ENCODE data around the gene UCP2.
"Not testable (repeated sequence)": the region's sequence is repeated elsewhere in the genome, so short reads cannot be mapped to it uniquely, and the experiment has no call there.

The UCP2 gene

DNA sequence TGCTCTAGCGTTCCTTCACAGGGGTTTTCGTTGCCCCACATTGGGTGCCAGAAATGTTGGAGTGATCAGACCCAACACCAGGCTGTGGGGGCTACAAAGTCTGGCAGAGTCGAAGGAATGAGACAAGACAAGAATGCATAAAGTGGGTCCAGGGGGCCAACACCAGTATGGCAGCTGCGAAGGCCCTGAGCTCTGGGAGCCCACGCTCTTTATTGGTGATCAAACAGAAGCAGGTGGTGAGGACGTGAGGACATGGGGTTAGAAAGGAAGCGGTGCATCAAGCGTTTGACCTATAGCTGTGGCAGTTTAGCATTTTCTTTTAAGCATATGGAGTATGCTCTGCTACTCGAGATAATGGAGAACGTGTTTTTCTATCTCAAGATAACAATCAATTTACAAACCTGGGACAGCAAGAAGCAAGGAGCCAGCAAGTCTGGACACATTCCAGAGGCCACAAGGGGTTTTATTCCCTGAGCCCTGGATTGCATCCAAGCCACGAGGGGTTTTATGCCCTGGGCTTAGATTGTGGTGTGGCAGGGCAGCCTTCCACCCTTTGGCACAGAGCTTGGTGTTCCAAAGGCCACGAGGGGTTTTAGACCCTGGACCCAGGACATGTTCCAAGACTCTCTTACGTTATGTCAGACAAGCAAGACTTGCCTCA lies 35.7 kb downstream of the UCP2 start:
- no peak for DNase-seq (ENCODE audit: low read depth in 2 of 2)

- no peak for DNase-seq (ENCODE audit: low read depth in 2 of 2)
These were observed 37.2 kb downstream of the UCP2 start for GRCh38 chr11:73945396-73945795.

GRCh38 chr11:73944901-73945300 lies 37.7 kb downstream of the UCP2 start:
- no peak for DNase-seq (ENCODE audit: low read depth in 2 of 2)

DNA sequence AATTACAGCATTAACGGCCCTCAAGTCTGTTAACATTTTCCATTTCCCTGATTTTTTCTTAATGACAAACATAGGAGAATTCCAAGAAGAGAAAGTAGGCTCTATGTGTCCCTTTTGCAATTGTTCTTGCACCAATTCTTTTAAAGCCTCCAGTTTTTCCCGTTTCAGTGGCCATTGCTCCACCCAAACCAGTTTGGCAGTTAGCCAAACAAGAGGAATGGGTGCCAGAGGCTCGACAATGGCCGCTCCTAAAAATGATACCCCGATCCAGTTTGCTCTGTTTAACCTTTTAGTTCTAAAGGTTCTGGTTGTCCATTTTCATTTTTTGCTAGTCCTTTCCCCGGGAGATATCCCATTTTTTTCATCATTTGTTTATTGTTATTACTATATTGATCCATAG lies 38.6 kb downstream of the UCP2 start:
- no peak for DNase-seq (ENCODE audit: low read depth in 2 of 2)

- DNase-seq (ENCODE audit: low read depth in 2 of 2): no peak
These were observed 40.6 kb downstream of the UCP2 start for GRCh38 chr11:73942010-73942409.

- DNase-seq (ENCODE audit: low read depth in 2 of 2): no peak
These were observed 41.7 kb downstream of the UCP2 start for GRCh38 chr11:73940801-73941570.

GRCh38 chr11:73939096-73939495 lies 43.5 kb downstream of the UCP2 start:
- no peak for DNase-seq (ENCODE audit: low read depth in 2 of 2)

DNA sequence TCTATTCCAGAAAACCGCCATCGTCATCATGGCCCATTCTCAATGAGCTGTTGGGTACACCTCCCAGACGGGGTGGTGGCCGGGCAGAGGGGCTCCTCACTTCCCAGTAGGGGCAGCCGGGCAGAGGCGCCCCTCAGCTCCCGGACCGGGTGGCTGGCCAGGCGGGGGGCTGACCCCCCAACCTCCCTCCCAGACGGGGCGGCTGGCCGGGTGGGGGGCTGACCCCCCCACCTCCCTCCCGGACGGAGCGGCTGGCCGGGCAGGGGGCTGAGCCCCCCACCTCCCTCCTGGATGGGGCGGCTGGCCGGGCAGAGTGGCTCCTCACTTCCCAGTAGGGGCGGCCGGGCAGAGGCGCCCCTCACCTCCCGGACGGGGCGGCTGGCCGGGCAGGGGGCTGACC lies 46.6 kb downstream of the UCP2 start:
- not testable (repeated sequence) for DNase-seq (ENCODE audit: low read depth in 2 of 2)

GRCh38 chr11:73932781-73933180 lies 49.9 kb downstream of the UCP2 start:
- DNase-seq (ENCODE audit: low read depth in 2 of 2): no peak

DNA sequence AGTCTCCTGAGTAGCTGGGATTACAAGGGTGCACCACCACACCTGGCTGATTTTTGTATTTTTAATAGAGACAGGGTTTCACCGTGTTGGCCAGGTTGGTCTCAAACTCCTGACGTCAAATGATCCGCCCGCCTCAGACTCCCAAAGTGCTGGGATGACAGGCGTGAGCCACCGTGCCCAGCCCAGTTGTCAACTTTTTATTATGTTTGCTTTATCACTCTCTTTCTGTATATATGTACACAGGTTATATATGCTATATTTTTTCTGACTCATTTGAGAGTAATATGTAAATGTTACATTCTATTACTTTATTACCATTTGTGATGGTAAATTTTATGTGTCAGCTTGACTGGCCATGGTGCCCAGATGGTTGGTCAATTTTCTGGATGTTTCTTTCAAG lies 50.7 kb downstream of the UCP2 start:
- no peak for DNase-seq (ENCODE audit: low read depth in 2 of 2)

GRCh38 chr11:73931039-73931645 lies 51.5 kb downstream of the UCP2 start:
- DNase-seq (ENCODE audit: low read depth in 2 of 2): no peak

GRCh38 chr11:73929388-73929787 lies 53.3 kb downstream of the UCP2 start:
- no peak for DNase-seq (ENCODE audit: low read depth in 2 of 2)
